GM18520 (cell line): Measurements from ENCODE around the gene CMTM8.

Experiments
- ATAC-seq: cut with Tn5 transposase; IDR thresholded peaks from one replicate; pipeline ENCODE4 v1.9.1; 2021; ENCODE audit not compliant: unreplicated experiment

The CMTM8 gene

DNA sequence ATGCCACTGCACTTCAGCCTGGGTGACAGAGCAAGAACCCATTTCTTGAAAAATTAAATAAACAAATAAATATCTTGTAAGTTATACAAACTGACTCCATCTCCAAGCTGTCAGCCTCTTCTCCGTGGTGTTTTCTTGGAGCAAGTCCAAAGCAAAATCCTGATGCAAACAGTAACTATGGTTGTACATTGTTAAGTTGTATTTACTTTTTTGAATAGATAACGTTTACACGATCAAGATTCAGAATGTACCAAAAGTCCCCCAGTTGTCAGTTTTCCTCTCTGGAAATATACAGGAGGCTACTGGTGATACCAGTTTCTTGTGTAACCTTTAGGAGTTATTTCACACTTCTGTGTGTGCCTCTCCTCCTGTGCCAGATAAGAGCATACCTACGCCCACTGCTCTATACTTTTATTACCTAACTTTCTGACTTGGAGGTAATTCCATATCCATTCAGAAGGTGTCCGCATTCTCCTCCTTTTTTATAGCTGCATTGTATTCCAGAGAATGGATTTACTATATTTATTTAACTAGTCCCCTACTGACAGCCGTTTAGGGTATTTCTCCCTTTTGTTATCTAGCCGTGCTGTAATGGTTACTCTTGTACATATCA lies 167.3 kb downstream of the CMTM8 start:
- no peak for ATAC-seq

DNA sequence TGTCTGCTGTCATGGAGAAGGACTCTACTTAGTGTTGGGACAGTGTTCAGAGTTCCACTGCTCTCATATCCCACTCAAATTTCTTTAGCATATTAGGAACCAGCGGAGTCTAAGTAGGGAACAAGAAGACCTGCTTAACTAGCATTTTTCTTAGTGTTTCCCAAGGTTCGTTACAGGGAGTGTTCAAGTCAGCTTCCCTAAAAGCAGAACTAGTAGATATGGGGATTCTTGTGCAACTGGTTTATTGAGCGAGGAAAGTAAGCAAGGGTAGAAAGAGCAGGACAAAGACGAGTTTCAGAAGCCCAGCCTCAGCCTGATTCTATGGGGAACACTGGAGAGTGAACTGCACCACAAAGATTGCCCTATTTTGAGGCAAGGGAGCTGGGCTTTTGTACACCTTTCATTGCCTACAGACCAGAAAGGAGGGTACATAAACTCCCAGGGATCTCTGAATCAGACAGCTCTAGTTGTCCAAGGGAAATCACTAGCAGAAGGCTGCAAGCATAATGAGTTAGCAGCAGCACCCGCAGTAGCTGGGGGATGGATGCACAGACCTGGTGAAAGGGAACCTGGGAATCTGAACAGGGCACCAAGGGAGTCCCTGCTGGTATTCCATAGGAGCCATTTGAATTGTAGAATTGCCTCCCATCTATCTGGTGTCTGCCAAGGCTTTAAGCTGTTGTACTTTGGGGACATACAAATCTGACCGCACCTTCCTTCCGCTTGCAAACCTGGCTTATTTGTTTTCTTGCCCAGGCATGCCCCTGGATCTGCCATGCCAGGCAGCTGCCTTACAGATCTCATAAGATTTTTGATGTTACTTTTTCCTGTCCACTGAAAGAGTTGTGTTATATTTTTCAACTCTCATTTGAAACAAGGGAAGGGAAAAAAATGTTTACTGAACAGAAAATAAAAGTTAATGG lies 168.3 kb downstream of the CMTM8 start:
- no peak for ATAC-seq

DNA sequence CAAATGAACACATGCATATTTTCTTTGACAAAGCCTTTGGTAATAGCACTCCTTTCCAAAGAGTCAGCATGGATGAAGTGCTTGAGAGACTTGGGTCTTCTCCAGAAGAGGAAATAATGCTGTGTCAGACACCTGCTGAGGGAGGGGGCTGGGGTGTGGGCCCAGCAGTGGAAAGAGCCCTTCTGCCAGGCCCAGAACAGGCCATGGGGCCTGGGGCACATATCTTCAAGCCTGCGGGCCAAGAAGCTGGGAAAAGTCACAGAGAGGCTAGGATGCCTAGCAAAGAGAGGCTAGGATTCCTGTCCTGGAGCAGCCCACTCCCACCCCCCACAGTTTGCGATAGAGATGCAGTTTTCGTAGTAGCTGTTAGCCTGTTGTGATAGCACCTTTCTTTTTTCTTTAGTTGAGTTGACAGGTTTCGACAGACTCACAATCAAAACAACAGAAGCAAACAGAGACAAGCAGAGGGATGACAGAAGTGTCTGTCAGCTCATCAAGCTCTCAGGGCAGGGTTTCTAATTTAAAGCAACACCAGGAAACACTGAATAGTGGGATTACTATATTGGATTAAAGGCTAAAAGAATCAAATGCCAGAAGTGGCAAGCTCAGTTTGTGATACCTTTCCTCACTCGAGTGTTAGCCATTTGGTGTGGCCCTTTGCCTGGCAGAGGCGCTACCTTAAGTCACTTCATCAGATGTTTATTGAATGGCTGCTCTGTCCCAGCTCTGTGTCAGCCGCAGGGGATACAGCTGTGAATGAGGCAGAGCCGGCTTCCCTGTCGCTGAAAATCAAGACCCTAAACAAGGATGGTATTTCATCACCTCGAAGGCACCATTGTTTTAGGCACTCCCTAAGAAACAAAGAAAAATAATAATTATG lies 172.1 kb downstream of the CMTM8 start:
- no peak for ATAC-seq

GRCh38 chr3:32411442-32411841 lies 173.0 kb downstream of the CMTM8 start:
- no peak for ATAC-seq

GRCh38 chr3:32412887-32413286 lies 174.4 kb downstream of the CMTM8 start:
- ATAC-seq: no peak

GRCh38 chr3:32413845-32414521 lies 175.5 kb downstream of the CMTM8 start:
- ATAC-seq: no peak

- no peak for ATAC-seq
Observed at GRCh38 chr3:32414522-32415202, 176.2 kb downstream of the CMTM8 start.

DNA sequence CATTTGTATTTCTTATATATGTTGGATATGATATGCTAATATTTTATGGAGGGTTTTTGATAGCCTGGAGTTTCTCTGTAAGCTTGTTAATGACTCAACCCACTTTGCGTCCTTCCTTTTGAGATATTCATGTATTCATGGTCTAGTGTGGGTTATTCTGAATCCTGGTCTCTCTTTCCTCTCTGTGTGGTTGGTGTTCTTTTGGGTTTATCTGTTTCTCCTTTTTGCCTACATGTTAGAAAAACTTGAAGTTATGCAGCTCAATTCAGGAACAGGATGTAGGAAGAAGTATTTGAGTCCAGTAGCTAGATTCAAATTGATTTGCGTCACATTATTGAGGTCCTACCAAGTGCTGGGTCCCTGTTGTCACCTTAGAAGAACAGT lies 181.3 kb downstream of the CMTM8 start:
- ATAC-seq: no peak
